H54 (cell line): ENCODE results near the gene HOPX.
"Not testable (repeated sequence)": the region's sequence is repeated elsewhere in the genome, so short reads cannot be mapped to it uniquely, and the experiment has no call there.

Source experiments
- DNase-seq: peaks from one replicate; pipeline ENCODE4 v3.0.0; 2011; ENCODE audit warnings: low spot score, mixed read lengths; ENCODE audit not compliant: insufficient read length
- FAIRE-seq: peaks from 3 replicates; lab custom pipeline; 2011; peaks lifted over from hg19 to GRCh38; lab: Jason Lieb, UNC
- POLR2A ChIP-seq: IDR thresholded peaks from 2 replicates; pipeline ENCODE4 v1.6.1; 2011; ENCODE audit warnings: low read depth, mild to moderate bottlenecking, low read length

The HOPX gene

DNA sequence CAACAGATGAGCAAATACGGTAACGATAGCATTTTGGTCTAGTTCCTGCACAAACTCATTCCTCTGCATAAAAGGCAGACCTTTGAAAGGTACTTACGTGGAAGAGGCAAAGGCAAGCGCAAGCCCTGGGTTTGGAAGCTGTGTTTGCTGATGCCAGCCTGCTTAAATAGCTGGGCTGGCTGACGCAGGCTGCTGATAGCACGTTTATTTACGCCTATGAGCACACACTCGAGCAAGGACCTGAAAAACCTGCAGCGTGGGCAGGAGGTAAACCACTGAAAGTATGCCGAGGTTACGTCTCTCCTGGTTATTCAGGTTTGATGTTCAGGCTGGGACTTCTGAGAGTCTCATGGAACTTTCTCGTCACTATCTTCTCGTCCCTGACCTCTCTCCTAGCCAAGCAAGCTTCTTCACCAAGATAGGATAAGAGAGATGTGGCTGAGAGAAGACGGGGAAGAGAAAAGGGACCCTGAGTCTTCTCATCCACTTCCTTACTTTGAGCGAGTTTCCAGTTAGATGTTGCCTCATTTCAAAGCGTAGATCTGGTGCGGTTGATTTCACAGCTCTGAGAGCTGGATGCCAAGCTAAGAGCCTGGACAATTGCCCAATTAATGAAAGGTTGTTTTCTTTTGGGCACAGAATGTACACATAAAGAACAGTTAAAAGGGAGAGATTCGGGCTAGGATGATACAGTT is at the start of gene HOPX:
Gene HOPX, minus strand, starts transcription at position 139 of the 695 bp plus-strand sequence. CDS start 23,480 bp downstream, outside the sequence.
- FAIRE-seq: no peak

GRCh38 chr4:56730097-56730496 is 49.0 kb upstream of the HOPX start:
- FAIRE-seq (no peak), DNase-seq (no peak)
- TF ChIP-seq POLR2A: no peak

More for the DNA sequence above, at the start of gene HOPX:
- no peak for TF ChIP-seq POLR2A
- no peak for DNase-seq

DNA sequence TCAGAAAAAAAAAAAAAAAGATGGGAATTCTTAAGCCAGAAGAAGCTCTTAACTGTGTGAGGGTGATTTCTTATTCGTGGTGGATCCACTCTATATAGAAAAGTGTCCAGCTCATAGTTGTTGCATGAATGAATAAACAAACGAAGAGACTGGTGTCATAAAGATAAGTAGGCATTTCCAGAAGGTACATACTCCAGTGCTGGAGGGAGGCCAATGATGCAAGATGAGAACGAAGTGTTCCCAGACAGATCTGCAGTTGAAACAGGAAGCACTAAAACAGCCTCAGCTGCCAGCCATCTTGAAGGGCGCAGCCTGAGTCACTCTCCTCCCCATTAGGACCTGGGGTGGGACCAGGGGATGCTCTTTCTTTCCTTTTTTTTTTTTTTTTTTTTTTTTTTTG is 47.4 kb upstream of the HOPX start:
- no peak for TF ChIP-seq POLR2A
- FAIRE-seq (no peak), DNase-seq (no peak)

GRCh38 chr4:56727150-56727549 is 46.1 kb upstream of the HOPX start:
- no peak for FAIRE-seq
- no peak for TF ChIP-seq POLR2A

GRCh38 chr4:56726593-56726992 is 45.5 kb upstream of the HOPX start:
- FAIRE-seq, DNase-seq: not testable (repeated sequence)

More at GRCh38 chr4:56727150-56727549, 46.1 kb upstream of the HOPX start:
- DNase-seq: no peak

DNA sequence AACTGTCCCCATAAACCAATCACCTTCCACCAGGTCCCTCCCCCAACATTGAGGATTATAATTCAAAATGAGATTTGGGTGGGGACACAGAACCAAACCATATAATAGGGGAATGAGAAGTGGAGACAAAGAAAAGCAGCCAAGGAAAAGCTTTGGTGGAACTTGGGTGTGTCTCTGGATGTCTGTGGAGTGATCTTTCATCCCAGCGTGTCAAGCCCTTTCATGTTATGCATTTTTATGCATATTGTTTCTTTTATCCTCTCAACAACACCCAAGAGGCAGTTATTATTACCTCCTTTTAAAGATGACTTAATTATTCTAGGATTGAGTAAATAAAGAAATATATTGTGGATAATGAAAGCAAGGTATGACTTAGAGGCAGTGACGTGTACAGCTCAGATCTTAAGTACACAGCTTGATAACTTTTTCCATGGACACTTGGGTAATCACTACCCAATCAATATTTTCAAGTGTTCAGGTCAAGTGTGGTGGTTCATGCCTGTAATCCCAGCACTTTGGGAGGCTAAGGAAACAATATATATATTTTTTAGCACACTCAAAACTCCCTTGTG is 42.6 kb upstream of the HOPX start:
- TF ChIP-seq POLR2A: no peak
- no peak for FAIRE-seq
- DNase-seq: no peak

GRCh38 chr4:56723201-56723605 is 42.1 kb upstream of the HOPX start:
- TF ChIP-seq POLR2A: no peak
- no peak for FAIRE-seq
- no peak for DNase-seq

- no peak for FAIRE-seq
- no peak for TF ChIP-seq POLR2A
- DNase-seq: no peak
Observed at GRCh38 chr4:56708146-56708545, 27.1 kb upstream of the HOPX start.

DNA sequence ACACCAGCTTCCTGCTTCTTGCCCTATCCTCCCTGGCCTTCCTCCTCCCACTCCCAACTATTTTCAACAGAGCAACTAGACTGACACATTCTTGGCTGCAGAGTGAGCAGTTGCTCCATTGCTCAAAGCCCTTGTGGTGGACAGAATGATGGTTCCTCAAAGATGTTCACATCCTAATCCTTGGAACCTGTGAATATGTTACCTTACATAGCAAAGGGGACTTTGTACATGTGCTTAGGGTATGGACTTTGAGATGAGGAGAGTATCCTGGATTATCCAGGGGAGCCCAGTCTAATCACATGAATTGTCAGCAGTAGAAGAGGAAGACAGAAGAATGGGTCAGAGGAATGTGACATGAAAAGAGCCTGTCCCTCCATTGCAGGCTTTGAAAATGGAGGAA is 24.9 kb upstream of the HOPX start:
- TF ChIP-seq POLR2A: no peak
- DNase-seq: no peak
- FAIRE-seq: no peak

DNA sequence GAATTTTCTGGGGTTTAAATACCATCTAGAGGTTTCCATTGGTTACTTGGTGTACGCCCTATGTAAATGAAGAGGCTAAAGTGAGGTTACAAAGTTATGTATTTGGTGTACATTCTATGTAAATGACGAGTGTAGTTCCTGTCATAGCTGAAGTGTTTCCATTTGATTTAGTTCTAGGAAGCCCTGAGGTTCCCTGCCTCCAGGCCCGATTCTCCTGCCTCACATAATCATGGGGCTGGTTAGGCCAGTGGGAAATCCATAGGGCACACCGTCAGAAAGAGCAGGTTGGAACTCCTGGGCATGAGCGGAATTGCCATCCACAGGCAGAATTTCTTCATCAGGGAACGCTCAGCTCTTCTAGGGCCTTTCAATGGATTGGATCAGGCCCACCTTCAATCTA is 24.2 kb upstream of the HOPX start:
- DNase-seq (no peak), FAIRE-seq (no peak)
- no peak for TF ChIP-seq POLR2A

GRCh38 chr4:56704089-56704871 is 23.2 kb upstream of the HOPX start:
- FAIRE-seq (no peak), DNase-seq (no peak)
- TF ChIP-seq POLR2A: no peak

DNA sequence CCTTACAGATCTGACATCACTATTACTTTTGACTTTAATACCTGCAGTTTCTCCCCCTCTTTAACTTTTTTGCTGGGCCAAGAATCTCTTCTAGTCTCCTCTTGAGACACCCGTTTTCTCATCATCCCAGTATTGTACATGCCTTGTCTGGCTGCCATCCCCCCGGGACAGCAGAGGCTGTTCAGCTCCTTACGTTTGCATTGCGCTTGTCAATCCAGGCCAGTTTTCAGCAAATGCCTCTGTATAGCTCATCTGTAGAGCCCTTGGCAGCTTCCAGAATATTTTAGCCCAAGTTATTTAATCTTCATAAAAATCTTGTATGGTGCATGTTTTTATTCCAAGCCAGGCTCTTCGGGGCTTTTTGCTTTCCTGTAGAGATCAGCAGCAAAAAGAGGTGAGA is 22.3 kb upstream of the HOPX start:
- DNase-seq: no peak
- TF ChIP-seq POLR2A: no peak
- no peak for FAIRE-seq

DNA sequence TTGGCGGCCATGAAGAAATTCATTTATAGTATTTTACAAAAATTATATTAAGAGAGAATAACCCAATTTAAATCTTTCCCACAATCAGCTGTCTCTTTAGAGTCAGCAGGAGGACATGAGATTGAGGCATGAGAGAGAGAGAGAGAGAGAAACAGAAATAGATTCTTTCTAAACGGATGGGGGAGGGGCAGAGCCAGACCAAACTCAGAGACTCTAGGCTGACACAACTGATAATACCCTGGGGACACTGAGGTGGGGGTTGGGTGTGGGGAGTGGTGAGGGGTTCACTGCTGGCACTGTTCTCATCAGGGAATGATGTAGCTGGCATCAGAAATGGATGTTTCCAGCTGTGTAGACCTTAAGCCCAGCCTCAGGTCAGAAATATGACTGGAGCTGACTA is 20.5 kb upstream of the HOPX start:
- no peak for FAIRE-seq
- no peak for TF ChIP-seq POLR2A
- no peak for DNase-seq

DNA sequence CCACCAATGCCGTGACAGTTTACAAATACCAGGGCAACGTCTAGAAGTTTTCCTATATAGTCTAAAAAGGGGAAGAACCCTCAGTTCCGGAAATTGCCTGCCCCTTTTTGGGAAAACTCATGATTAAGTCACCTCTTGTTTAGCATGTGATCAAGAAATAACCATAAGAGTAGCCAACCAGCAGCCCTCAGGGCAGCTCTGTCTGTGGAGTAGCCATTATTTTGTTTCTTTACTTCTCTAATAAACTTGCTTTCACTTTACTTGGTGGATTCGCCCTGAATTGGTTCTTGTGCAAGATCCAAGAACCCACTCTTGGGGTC is 20.0 kb upstream of the HOPX start:
- no peak for DNase-seq
- FAIRE-seq: no peak

More for the DNA sequence above, 20.0 kb upstream of the HOPX start:
- no peak for TF ChIP-seq POLR2A
